ENCODE data around the gene LRRC59. TPM values are rescaled to one million over a fixed set of nuclear protein-coding genes. Genes with fewer than 3 reads are reported as not detected.

Gene LRRC59
- total RNA-seq, result 10 to 100 TPM; 55.6 to 96.4 TPM

- DNase-seq (ENCODE audit: low spot score) (peak; percentile 68), ATAC-seq (ENCODE audit: insufficient number of reproducible peaks, low FRiP score, low read depth) (peak; percentile 96)
- Histone ChIP-seq H3K36me3 (peaks cover 25% of the 10 kb centered on the region), H3K27ac (peak within 1 kb of the TSS; percentile 70 to 72), H3K4me3 (peak within 1 kb of the TSS; percentile 91), H3K4me1 (ENCODE audit: control insufficient read depth in 1 of 2, low read depth in 2 of 2) (peaks cover 11 to 24% of the 10 kb centered on the region in 2 donors), H3K9me3 (no peaks in the 10 kb centered on the region), H3K27me3 (replicated peaks; ENCODE audit: insufficient read depth) (no peaks in the 10 kb centered on the region)
- peak; percentile 97 for TF ChIP-seq CTCF (IDR thresholded peaks at IDR 0.05)
Observed at GRCh38 chr17:50397111-50397918, at the start of gene LRRC59. LRRC59 (minus strand) TSS chr17:50397523; CDS start chr17:50397317, 206 bp downstream.

GRCh38 chr17:50445730-50446325 is 48.5 kb upstream of the LRRC59 start:
- Histone ChIP-seq H3K9me3 (no peaks in the 10 kb centered on the region), H3K4me1 (ENCODE audit: control insufficient read depth in 1 of 2, low read depth in 2 of 2) (peaks cover 0 to 7% of the 10 kb centered on the region in 2 donors), H3K27me3 (replicated peaks; ENCODE audit: insufficient read depth) (no peaks in the 10 kb centered on the region), H3K36me3 (no peaks in the 10 kb centered on the region), H3K4me3 (no peak overlapping the region), H3K27ac (no peak overlapping the region)
- no peak for ATAC-seq (ENCODE audit: insufficient number of reproducible peaks, low FRiP score, low read depth)
- TF ChIP-seq CTCF (IDR thresholded peaks at IDR 0.05), result no peak
- DNase-seq (ENCODE audit: low spot score), result no peak

- Histone ChIP-seq H3K4me3 (no peak overlapping the region), H3K9me3 (no peaks in the 10 kb centered on the region), H3K27me3 (replicated peaks; ENCODE audit: insufficient read depth) (no peaks in the 10 kb centered on the region), H3K4me1 (ENCODE audit: control insufficient read depth in 1 of 2, low read depth in 2 of 2) (peaks cover 0 to 7% of the 10 kb centered on the region in 2 donors), H3K27ac (no peak overlapping the region), H3K36me3 (no peaks in the 10 kb centered on the region)
- no peak for TF ChIP-seq CTCF (IDR thresholded peaks at IDR 0.05)
- ATAC-seq (ENCODE audit: insufficient number of reproducible peaks, low FRiP score, low read depth) (no peak), DNase-seq (ENCODE audit: low spot score) (no peak)
Observed at GRCh38 chr17:50444841-50445715, 47.8 kb upstream of the LRRC59 start.

- Histone ChIP-seq H3K4me1 (ENCODE audit: control insufficient read depth in 1 of 2, low read depth in 2 of 2) (peaks cover 0 to 7% of the 10 kb centered on the region in 2 donors), H3K27me3 (replicated peaks; ENCODE audit: insufficient read depth) (no peaks in the 10 kb centered on the region), H3K36me3 (no peaks in the 10 kb centered on the region), H3K9me3 (no peaks in the 10 kb centered on the region), H3K27ac (no peak overlapping the region), H3K4me3 (no peak overlapping the region)
- no peak for TF ChIP-seq CTCF (IDR thresholded peaks at IDR 0.05)
- ATAC-seq (ENCODE audit: insufficient number of reproducible peaks, low FRiP score, low read depth) (no peak), DNase-seq (ENCODE audit: low spot score) (no peak)
Observed at GRCh38 chr17:50443505-50443974, 46.2 kb upstream of the LRRC59 start.

Data from thoracic aorta (tissue), 2 donors.